ENCODE results near the gene GART.

- no peak for TF ChIP-seq CTCF (conservative IDR thresholded peaks at IDR 0.05 in 1 of 2, IDR thresholded peaks at IDR 0.05 in 1 of 2; ENCODE audit: extremely low read depth in 1 of 2, insufficient read depth in 1 of 2, low read depth in 1 of 2, low read length in 2 of 2)
- TF ChIP-seq EZH2 (IDR thresholded peaks at IDR 0.05; ENCODE audit: borderline replicate concordance, low read length), result no peak
Observed at GRCh38 chr21:33473344-33473743, 68.6 kb downstream of the GART start.
